Neural progenitor cell (in vitro differentiated cells): ENCODE results near the gene C16orf87. TPM values are rescaled to one million over a fixed set of nuclear protein-coding genes. Genes with fewer than 3 reads are reported as not detected.
A peak's percentile ranks its signal among the peaks of the same experiment; 100 is the strongest.

Source experiments
- DNase-seq: peaks from one replicate; pipeline ENCODE4 v3.0.0-alpha.2; 2016; ENCODE audit warnings: low spot score
- H2AFZ ChIP-seq: fragments of 200-600 bp; sonication (generic); replicated peaks from 2 replicates; pipeline ENCODE4 v1.6.1; 2016; ENCODE audit warnings: antibody characterized with exemption
- H3F3A ChIP-seq: fragments of 200-600 bp; sonication (generic); 2 replicates; pipeline ENCODE4 v1.6.1; 2016; ENCODE audit warnings: antibody characterized with exemption, low read depth
- H3K27ac ChIP-seq: fragments of 200-600 bp; sonication (generic); 2 replicates; pipeline ENCODE4 v1.5.1; 2016; ENCODE audit warnings: mild to moderate bottlenecking
- H3K27me3 ChIP-seq: fragments of 200-600 bp; sonication (generic); 2 replicates; pipeline ENCODE4 v1.6.1; 2016; ENCODE audit warnings: mild to moderate bottlenecking, moderate library complexity
- H3K36me3 ChIP-seq: fragments of 200-600 bp; sonication (generic); 2 replicates; pipeline ENCODE4 v1.5.1; 2016
- H3K4me1 ChIP-seq: fragments of 200-600 bp; sonication (generic); 2 replicates; pipeline ENCODE4 v1.6.1; 2016; ENCODE audit warnings: mixed run types
- H3K4me2 ChIP-seq: fragments of 200-600 bp; sonication (generic); 2 replicates; pipeline ENCODE4 v1.6.1; 2016
- H3K4me3 ChIP-seq: fragments of 200-600 bp; sonication (generic); 2 replicates; pipeline ENCODE4 v1.5.1; 2016
- H3K79me2 ChIP-seq: fragments of 200-600 bp; sonication (generic); 2 replicates; pipeline ENCODE4 v1.6.1; 2016; ENCODE audit warnings: low read depth
- H3K9ac ChIP-seq: fragments of 200-600 bp; sonication (generic); 2 replicates; pipeline ENCODE4 v1.6.1; 2016
- H3K9me3 ChIP-seq: fragments of 200-600 bp; sonication (generic); 2 replicates; pipeline ENCODE4 v1.5.1; 2016; ENCODE audit warnings: low read depth
- H4K20me1 ChIP-seq: fragments of 200-600 bp; sonication (generic); 2 replicates; pipeline ENCODE4 v1.6.1; 2016; ENCODE audit warnings: low read depth
- H3K27ac Mint-ChIP-seq: 3 replicates; pipeline ENCODE4 v1.8.0; 2021; ENCODE audit warnings: mixed read lengths
- H3K27me3 Mint-ChIP-seq: 2 replicates; pipeline ENCODE4 v1.8.0; 2022; ENCODE audit warnings: low read depth, mild to moderate bottlenecking, inconsistent platforms, moderate library complexity, mixed read lengths; ENCODE audit not compliant: insufficient read depth
- H3K36me3 Mint-ChIP-seq: 3 replicates; pipeline ENCODE4 v1.8.0; 2021; ENCODE audit warnings: mixed read lengths
- H3K4me1 Mint-ChIP-seq: 3 replicates; pipeline ENCODE4 v1.8.0; 2021; ENCODE audit warnings: mixed read lengths
- H3K4me3 Mint-ChIP-seq: 3 replicates; pipeline ENCODE4 v1.8.0; 2021; ENCODE audit warnings: mild to moderate bottlenecking, moderate library complexity, mixed read lengths
- H3K9me3 Mint-ChIP-seq: 3 replicates; pipeline ENCODE4 v1.8.0; 2020; ENCODE audit warnings: mixed read lengths
- CTCF ChIP-seq: fragments of 200-600 bp; sonication (generic); IDR thresholded peaks from 2 replicates; pipeline ENCODE4 v1.5.1; 2017; ENCODE audit warnings: antibody characterized with exemption, mild to moderate bottlenecking
- EZH2 ChIP-seq: fragments of 200-600 bp; sonication (generic); IDR thresholded peaks from 2 replicates; pipeline ENCODE4 v1.6.1; 2017; ENCODE audit warnings: antibody characterized with exemption, mild to moderate bottlenecking, moderate library complexity
- EZH2phosphoT487 ChIP-seq: fragments of 200-600 bp; sonication (generic); IDR thresholded peaks from 2 replicates; pipeline ENCODE4 v1.6.1; 2017; ENCODE audit warnings: antibody characterized with exemption
- total RNA-seq: library from RNA; depleted of rRNA; stranded (reverse); fragments of >200 nt; gene quantifications from 2 replicates; pipeline ENCODE4 v1.2.3, GENCODE V29; 2015; ENCODE audit warnings: low replicate concordance

The C16orf87 gene
- total RNA-seq, 1 donor from 2014 or later, result 66.7 TPM

GRCh38 chr16:46751381-46751780 lies 79.6 kb downstream of the C16orf87 start:
- H3K27me3 Mint-ChIP-seq, result peaks cover 5% of the 10 kb centered on the region
- no peak for TF ChIP-seq CTCF
- TF ChIP-seq EZH2, result no peak
- no peak for TF ChIP-seq EZH2phosphoT487

DNA sequence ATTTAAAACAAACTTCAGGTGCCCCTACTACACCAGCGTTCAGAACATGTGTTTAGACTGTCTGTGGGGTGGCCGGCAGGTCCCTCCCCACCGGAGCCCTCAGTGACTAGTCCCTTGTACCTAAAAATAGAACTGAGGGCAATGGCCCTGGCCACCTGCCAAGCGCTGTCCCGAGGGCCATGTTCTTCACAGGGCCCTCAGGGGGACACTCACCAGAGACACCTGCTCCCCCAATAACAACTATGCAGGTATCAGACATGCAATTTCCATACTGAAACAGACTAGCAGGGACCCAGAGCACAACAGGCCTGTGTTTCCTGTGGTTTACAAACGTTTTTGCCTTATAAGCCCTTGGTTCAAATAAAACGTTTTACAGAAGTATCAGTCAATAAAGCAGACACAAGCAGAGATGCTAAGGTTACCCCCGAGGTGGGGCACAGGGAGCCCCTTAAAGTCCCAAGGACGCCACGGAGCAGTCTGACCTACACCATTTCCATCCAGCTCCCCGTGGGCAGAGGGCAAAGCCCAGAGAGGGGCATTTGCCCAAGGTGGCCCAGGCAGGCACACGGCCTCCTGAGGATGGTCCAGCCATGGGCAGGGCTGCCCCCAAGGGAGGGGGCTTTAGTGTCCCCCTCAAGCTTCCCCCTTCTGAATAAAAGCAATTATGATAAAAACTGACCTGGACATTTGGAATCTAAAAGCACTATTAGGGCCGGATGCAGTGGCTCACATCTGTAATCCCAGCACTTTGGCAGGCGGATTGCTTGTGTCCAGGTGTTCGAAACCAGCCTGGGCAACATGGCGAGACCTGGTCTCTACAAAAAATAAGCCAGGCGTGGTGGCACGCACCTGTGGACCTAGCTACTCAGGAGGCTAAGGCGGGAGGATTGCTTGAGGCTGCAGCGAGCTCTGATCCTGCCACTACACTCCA lies 81.9 kb downstream of the C16orf87 start:
- no peak overlapping the region for H3K4me3 ChIP-seq
- Mint-ChIP-seq H3K4me1 (peaks cover 14% of the 10 kb centered on the region), H3K36me3 (no peaks in the 10 kb centered on the region), H3K9me3 (no peaks in the 10 kb centered on the region), H3K27me3 (peaks cover 5% of the 10 kb centered on the region), H3K4me3 (no peak overlapping the region), H3K27ac (peak overlapping the region; percentile 63)
- H2AFZ ChIP-seq, result no peak overlapping the region
- no peaks in the 10 kb centered on the region for H3K9me3 ChIP-seq
- H3K4me2 ChIP-seq, result no peak overlapping the region
- no peaks in the 10 kb centered on the region for H3F3A ChIP-seq
- H3K4me1 ChIP-seq, result peaks cover 6% of the 10 kb centered on the region
- H4K20me1 ChIP-seq, result no peaks in the 10 kb centered on the region
- no peaks in the 10 kb centered on the region for H3K27me3 ChIP-seq
- H3K27ac ChIP-seq, result no peak overlapping the region
- no peak for DNase-seq
- TF ChIP-seq CTCF (no peak), EZH2phosphoT487 (no peak), EZH2 (no peak)
- H3K9ac ChIP-seq, result no peak overlapping the region
- no peaks in the 10 kb centered on the region for H3K79me2 ChIP-seq
- no peaks in the 10 kb centered on the region for H3K36me3 ChIP-seq

More at GRCh38 chr16:46751381-46751780, 79.6 kb downstream of the C16orf87 start:
- H3K9me3 ChIP-seq, result no peaks in the 10 kb centered on the region
- Mint-ChIP-seq H3K27ac (no peak overlapping the region), H3K36me3 (no peaks in the 10 kb centered on the region), H3K9me3 (no peaks in the 10 kb centered on the region), H3K4me1 (peaks cover 10% of the 10 kb centered on the region), H3K4me3 (no peak overlapping the region)
- no peak overlapping the region for H3K4me2 ChIP-seq
- H3K79me2 ChIP-seq, result no peaks in the 10 kb centered on the region
- H3K4me1 ChIP-seq, result peaks cover 3% of the 10 kb centered on the region
- no peaks in the 10 kb centered on the region for H3K36me3 ChIP-seq
- H3K27me3 ChIP-seq, result no peaks in the 10 kb centered on the region
- H3K27ac ChIP-seq, result no peak overlapping the region
- H4K20me1 ChIP-seq, result no peaks in the 10 kb centered on the region
- H3F3A ChIP-seq, result no peaks in the 10 kb centered on the region
- no peak overlapping the region for H3K9ac ChIP-seq
- no peak overlapping the region for H3K4me3 ChIP-seq
- no peak overlapping the region for H2AFZ ChIP-seq
- DNase-seq, result no peak

DNA sequence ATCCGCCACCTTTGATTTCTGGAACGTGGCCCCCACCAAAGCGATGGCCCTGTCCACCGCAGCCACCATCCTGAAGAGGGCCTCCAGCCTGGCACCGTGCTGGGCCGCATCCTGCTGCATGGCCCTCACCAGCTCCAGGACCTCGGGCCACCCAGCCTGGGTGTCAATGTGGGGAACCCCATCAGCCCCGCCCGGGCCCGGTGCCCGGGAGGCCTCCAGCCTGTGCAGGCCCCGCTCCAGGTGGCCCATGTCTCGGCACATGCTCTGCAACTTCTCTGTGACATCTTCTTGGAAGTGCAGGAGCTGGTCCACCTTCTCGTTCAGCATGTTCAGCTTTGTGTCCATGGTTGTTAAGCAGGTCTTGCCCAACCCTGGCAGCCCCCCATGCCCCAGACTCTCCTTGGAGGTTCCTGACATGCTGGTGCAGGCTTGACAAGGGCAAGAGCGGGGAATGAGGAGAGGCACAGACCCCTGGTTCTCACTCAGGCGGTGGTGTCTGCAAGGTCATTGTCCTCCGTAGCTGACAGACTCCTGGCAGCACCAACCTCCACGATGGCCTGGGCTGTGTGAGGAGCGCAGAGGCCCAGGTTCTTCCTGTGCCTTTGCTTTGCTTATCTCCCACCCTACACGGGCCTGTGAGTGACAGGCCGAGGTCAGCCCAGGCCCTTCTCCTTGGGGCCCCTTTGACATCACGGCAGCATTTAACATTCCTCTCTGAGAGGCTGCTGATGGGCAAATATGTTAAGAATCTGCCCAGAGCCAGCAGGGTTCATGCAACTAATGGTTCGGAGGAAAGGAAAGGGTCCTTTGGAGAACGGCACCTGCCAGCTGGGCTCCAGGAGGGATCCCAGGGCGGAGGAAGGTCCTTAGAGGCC lies 83.0 kb downstream of the C16orf87 start, which contains the start of gene MYLK3:
Gene MYLK3, minus strand, starts transcription at position 568 of the 875 bp plus-strand sequence. Its CDS starts 151 bp downstream, at position 417.
- H3K4me1 ChIP-seq, result peaks cover 6% of the 10 kb centered on the region
- no peaks in the 10 kb centered on the region for H3K79me2 ChIP-seq
- peak within 1 kb of the TSS; percentile 63 for H3K27ac Mint-ChIP-seq
- H3F3A ChIP-seq, result no peaks in the 10 kb centered on the region
- H3K4me3 Mint-ChIP-seq, result no peak within 1 kb of the TSS
- TF ChIP-seq EZH2 (no peak), EZH2phosphoT487 (no peak), CTCF (no peak)
- H3K4me3 ChIP-seq, result no peak within 1 kb of the TSS
- H3K27me3 ChIP-seq, result no peaks in the 10 kb centered on the region
- H3K36me3 Mint-ChIP-seq, result no peaks in the 10 kb centered on the region
- H3K27ac ChIP-seq, result no peak within 1 kb of the TSS
- H2AFZ ChIP-seq, result no peak within 1 kb of the TSS
- no peak within 1 kb of the TSS for H3K4me2 ChIP-seq
- peaks cover 2% of the 10 kb centered on the region for H3K27me3 Mint-ChIP-seq
- peaks cover 20% of the 10 kb centered on the region for H3K4me1 Mint-ChIP-seq
- no peaks in the 10 kb centered on the region for H3K9me3 ChIP-seq
- no peaks in the 10 kb centered on the region for H3K9me3 Mint-ChIP-seq
- H4K20me1 ChIP-seq, result no peaks in the 10 kb centered on the region
- no peaks in the 10 kb centered on the region for H3K36me3 ChIP-seq
- DNase-seq, result peak; percentile 30
- no peak within 1 kb of the TSS for H3K9ac ChIP-seq
